C4-2B (cell line): ENCODE results near the gene FAM111B.

Experiments
- ZFX ChIP-seq: fragments of 450-650 bp; IDR thresholded peaks from 2 replicates; pipeline ENCODE4 v1.6.1; 2017
- TF ChIP-seq, protein P1 (sequence below): fragments of 450-650 bp; conservative IDR thresholded peaks from 2 replicates; pipeline ENCODE4 v1.5.1; 2017; ENCODE audit warnings: mild to moderate bottlenecking

DNA sequence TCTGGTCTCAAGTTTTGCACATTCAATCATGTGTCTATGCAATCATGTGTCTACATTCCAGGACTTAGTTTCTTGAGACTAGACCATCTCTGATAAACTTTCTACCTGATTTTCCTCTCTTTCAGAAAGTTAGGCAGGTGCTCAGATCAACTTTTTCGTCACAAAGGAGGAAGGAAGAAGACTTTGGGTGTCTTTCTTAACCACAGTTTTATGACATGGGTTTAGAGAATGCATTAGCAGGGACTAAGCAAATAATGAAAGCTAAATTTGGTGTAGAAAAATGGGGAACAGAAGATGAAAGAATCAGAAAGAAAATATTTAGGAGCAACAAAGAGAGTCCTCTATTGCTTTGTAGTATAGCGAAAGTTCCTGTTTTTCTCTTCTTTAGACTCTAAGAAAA, 28.6 kb upstream of the FAM111B start:
- TF ChIP-seq, protein P1, sequence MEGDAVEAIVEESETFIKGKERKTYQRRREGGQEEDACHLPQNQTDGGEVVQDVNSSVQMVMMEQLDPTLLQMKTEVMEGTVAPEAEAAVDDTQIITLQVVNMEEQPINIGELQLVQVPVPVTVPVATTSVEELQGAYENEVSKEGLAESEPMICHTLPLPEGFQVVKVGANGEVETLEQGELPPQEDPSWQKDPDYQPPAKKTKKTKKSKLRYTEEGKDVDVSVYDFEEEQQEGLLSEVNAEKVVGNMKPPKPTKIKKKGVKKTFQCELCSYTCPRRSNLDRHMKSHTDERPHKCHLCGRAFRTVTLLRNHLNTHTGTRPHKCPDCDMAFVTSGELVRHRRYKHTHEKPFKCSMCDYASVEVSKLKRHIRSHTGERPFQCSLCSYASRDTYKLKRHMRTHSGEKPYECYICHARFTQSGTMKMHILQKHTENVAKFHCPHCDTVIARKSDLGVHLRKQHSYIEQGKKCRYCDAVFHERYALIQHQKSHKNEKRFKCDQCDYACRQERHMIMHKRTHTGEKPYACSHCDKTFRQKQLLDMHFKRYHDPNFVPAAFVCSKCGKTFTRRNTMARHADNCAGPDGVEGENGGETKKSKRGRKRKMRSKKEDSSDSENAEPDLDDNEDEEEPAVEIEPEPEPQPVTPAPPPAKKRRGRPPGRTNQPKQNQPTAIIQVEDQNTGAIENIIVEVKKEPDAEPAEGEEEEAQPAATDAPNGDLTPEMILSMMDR, result no peak
- TF ChIP-seq ZFX, result no peak
